NCI-H2171 (cell line): ENCODE data around the gene C1QTNF6.

ENCODE experiments used
- DNase-seq: peaks from one replicate; lab custom pipeline; 2025; lab: John Stamatoyannopoulos, UW

C1QTNF6 gene

GRCh38 chr22:37162221-37163095, 25.6 kb downstream of the C1QTNF6 start:
- DNase-seq: no peak

- DNase-seq: no peak
These were observed 26.6 kb downstream of the C1QTNF6 start for GRCh38 chr22:37161443-37161842.

GRCh38 chr22:37160027-37160426, 28.0 kb downstream of the C1QTNF6 start:
- DNase-seq: no peak

- no peak for DNase-seq
These were observed 29.1 kb downstream of the C1QTNF6 start for GRCh38 chr22:37158963-37159290.

- no peak for DNase-seq
These were observed 30.3 kb downstream of the C1QTNF6 start for GRCh38 chr22:37157516-37158285.

- no peak for DNase-seq
These were observed 31.2 kb downstream of the C1QTNF6 start for GRCh38 chr22:37156686-37157435.

GRCh38 chr22:37155971-37156370, 32.1 kb downstream of the C1QTNF6 start:
- no peak for DNase-seq

- no peak for DNase-seq
These were observed 32.9 kb downstream of the C1QTNF6 start for GRCh38 chr22:37154925-37155712.

- no peak for DNase-seq
These were observed 34.1 kb downstream of the C1QTNF6 start for GRCh38 chr22:37153901-37154300.

GRCh38 chr22:37151401-37151800, 36.6 kb downstream of the C1QTNF6 start:
- DNase-seq: no peak

- no peak for DNase-seq
These were observed 37.3 kb downstream of the C1QTNF6 start for GRCh38 chr22:37150701-37151100.

- no peak for DNase-seq
These were observed 39.0 kb downstream of the C1QTNF6 start for GRCh38 chr22:37148742-37149665.

GRCh38 chr22:37148031-37148651, 39.9 kb downstream of the C1QTNF6 start:
- DNase-seq: no peak

- no peak for DNase-seq
These were observed 40.7 kb downstream of the C1QTNF6 start for GRCh38 chr22:37147186-37147990.

- DNase-seq: no peak
These were observed 41.4 kb downstream of the C1QTNF6 start for GRCh38 chr22:37146507-37147180.

- DNase-seq: no peak
These were observed 42.0 kb downstream of the C1QTNF6 start for GRCh38 chr22:37146051-37146385.

GRCh38 chr22:37145180-37146050, 42.6 kb downstream of the C1QTNF6 start:
- no peak for DNase-seq

GRCh38 chr22:37144180-37144554, 43.9 kb downstream of the C1QTNF6 start:
- no peak for DNase-seq
